Erythroblast (primary cell): Measurements from ENCODE around the gene SMC1B.

Experiments
- GATA1 ChIP-seq: IDR thresholded peaks from 2 replicates; pipeline ENCODE4 v1.6.1; 2011; ENCODE audit warnings: low read depth, mild to moderate bottlenecking, control low read depth, low read length, moderate library complexity
- POLR2A ChIP-seq: IDR thresholded peaks from 2 replicates; pipeline ENCODE4 v1.6.1; 2011; ENCODE audit warnings: mild to moderate bottlenecking, low read length

DNA sequence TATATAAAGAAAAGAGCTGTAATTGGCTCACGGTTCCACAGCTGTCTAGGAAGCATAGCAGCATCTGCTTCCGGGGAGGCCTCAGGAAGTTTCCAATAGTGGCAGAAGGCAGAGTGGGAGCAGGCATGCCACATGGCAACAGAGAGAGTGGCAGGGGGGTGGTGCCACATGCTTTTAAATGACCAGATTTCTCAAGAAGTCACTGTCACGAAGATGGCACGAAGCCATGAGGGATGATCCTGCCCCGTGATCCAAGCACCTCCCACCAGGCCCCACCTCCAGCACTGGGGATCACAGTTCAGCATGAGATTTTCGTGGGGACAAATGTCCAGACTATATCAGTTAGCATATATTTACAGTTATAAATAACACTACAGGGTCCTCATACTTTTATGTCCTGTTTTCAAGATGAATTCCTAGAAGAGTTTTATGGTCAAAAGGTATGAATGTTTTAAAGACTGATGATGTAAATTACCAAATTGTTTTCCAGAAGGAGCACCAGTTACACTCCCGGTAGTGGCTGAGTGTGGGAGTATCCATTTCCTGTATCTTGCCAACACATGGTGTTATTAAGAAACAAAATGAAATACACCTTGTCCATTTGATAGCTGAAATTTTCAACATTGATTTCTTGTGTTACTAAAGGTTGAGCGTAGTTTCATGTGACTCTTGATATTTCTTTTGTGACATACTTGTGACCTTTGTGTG is 84.4 kb downstream of the SMC1B start:
- TF ChIP-seq POLR2A = no peak
- TF ChIP-seq GATA1 = no peak
